K562 (cell line): ENCODE results near the gene PON3.

Source experiments
- CBX3 ChIP-seq, 2 experiments: IDR thresholded peaks; 1 replicate in 1 of 2; 2 replicates in 1 of 2; pipeline ENCODE4 v1.6.1; 2012; ENCODE audit warnings: inconsistent platforms in 2 of 2, low read length in 2 of 2, borderline replicate concordance in 1 of 2, control low read depth in 1 of 2
- DPF2 ChIP-seq: fragments of 450-650 bp; IDR thresholded peaks from 2 replicates; pipeline ENCODE4 v1.6.1; 2016
- HDGF ChIP-seq: fragments of 450-650 bp; IDR thresholded peaks from 2 replicates; pipeline ENCODE4 v1.6.1; 2016
- REST ChIP-seq, 2 experiments: fragments of 450-650 bp; formaldehyde crosslinking in 1 of 2; IDR thresholded peaks; 2 replicates each; pipeline versions ENCODE4 v1.4.0 to v1.6.1; 2014 to 2020; ENCODE audit warnings: mild to moderate bottlenecking in 2 of 2, borderline replicate concordance in 1 of 2, low read depth in 1 of 2

- TF ChIP-seq REST (IDR thresholded peaks at IDR 0.05; ENCODE audit: borderline replicate concordance) = no peak
- TF ChIP-seq REST (CRISPR knock-in tag; IDR thresholded peaks at IDR 0.05; ENCODE audit: low read depth) = no peak
- no peak for TF ChIP-seq DPF2
- TF ChIP-seq HDGF = no peak
- TF ChIP-seq CBX3 (IDR thresholded peaks at IDR 0.05; ENCODE audit: borderline replicate concordance in 1 of 2, low read length in 2 of 2) = no peak
These were observed 4.4 kb downstream of the PON3 start for GRCh38 chr7:95391761-95392160.
